LNCAP (cell line): ENCODE measurements around the gene JCAD.

Experiments used
- TF ChIP-seq, protein P1 (sequence below): fragments of 450-650 bp; IDR thresholded peaks from 2 replicates; pipeline ENCODE4 v1.5.1; 2017; ENCODE audit warnings: mild to moderate bottlenecking

The JCAD gene

DNA sequence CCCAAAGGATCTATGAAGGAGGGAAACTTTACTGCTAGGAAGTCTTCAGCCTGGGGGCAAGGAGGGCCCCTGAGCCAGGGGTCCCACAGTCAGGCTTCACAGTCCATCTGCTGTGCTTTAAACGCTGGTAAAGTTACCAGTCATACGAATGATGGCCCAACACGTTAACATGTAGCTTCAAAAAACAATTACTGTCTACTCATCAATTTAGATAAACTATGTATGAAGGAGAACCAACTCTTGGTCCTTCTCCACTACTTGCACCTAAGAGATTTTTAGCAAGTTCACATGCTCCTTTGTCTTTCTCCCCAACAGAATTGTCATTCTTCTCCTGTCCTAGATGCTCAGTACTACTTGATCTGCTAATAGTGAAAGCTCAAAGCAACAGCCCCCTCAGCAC lies 16.6 kb downstream of the JCAD start:
- TF ChIP-seq, protein P1, sequence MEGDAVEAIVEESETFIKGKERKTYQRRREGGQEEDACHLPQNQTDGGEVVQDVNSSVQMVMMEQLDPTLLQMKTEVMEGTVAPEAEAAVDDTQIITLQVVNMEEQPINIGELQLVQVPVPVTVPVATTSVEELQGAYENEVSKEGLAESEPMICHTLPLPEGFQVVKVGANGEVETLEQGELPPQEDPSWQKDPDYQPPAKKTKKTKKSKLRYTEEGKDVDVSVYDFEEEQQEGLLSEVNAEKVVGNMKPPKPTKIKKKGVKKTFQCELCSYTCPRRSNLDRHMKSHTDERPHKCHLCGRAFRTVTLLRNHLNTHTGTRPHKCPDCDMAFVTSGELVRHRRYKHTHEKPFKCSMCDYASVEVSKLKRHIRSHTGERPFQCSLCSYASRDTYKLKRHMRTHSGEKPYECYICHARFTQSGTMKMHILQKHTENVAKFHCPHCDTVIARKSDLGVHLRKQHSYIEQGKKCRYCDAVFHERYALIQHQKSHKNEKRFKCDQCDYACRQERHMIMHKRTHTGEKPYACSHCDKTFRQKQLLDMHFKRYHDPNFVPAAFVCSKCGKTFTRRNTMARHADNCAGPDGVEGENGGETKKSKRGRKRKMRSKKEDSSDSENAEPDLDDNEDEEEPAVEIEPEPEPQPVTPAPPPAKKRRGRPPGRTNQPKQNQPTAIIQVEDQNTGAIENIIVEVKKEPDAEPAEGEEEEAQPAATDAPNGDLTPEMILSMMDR: no peak

DNA sequence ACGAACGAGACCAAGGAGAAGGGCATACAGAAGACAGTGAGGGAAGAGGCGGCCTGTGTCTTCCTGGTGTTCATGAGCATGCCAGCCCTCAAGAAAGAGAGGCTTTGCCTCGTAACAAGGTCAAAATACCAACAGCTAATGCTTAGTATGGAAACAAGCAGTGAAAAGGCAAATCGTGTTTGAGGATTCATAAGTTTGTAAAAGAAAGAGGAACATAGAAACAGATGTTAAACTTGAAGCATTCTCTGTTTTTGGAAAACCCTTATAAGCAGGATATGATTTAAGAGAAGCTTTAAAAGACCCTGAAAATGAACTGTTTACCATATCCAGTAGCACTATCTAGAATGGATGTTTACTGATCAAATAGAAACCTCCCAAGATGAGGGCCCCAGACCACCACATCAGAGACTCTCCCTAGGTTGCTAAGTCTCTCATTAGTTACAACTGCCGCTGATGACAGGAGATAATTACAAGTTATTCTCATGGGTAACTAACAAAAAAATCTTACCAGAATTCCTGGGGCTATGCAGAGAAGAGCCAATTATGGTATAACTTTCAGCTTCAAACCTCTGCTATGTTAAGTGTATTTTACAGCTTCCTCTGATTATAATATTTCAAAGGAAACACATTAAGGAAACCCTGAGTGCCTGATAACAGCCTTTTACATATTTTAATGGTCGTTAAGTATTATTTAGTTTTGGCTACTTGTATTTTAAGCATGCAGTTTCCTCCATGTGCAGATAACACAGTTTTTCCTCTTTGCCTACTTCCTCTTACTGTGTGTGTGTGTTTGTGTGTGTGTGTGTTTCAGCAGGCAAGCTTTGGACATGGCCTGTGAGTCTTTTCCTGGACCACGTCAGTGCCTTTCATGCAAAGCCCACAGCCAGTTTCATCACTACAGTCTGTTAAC lies 17.9 kb downstream of the JCAD start:
- TF ChIP-seq, protein P1: no peak

DNA sequence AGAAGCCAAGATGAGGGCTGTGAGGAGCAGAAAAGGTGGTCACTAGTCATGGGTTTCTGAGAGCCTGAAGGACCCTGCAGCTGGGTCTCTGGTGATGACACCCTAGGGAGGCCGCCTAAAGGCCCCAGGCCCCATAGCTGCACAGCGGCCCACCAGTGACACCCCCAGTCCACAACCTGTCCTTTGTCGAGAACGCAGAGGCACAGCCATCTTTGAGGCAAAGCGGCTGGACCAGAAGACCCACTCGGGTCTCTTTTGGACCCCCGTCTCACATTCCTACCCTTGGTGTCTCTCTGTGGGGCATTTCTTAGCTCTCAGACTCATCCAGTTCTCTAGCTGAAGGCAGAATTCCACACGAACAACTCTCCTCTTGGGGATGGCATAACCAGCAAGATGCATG lies 18.8 kb downstream of the JCAD start:
- TF ChIP-seq, protein P1: no peak

DNA sequence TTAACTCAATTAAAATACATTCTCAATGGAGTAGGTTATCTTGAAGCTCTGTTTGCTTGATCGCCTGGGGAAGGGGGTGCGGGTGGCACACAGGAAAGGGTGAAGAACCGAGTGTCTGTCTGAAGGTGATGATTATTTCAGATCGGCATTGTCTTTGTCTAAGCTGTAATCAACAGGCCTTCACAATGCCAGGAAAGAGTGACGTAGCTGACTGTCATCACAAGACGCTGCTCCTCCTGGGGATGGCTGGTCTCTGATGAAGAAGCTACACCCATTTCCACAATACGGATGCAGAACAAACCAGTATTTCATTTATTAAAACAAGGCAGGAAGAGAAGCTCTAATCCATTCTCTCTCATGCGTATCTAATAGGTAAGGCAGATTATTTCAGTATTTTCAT lies 19.4 kb downstream of the JCAD start:
- TF ChIP-seq, protein P1: no peak

DNA sequence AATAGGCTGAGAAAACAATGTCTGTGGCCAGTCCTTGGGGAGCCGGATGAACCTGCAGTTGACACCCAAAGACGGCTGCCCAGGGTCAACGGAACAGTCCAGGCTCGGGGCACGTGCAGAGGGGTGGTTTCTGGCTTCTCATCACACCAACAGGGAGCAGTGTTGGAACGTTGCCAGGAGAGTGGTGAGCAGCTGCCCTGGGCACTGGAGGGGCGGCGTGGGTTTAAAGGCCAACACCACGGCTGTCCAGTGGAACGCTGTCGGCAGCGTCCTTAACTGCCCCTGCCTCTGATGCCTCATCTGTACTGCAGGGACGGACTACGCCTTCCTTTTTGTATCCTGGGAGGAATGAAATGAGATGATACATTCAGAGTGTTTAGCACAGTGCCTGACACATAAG lies 19.8 kb downstream of the JCAD start:
- TF ChIP-seq, protein P1: no peak

DNA sequence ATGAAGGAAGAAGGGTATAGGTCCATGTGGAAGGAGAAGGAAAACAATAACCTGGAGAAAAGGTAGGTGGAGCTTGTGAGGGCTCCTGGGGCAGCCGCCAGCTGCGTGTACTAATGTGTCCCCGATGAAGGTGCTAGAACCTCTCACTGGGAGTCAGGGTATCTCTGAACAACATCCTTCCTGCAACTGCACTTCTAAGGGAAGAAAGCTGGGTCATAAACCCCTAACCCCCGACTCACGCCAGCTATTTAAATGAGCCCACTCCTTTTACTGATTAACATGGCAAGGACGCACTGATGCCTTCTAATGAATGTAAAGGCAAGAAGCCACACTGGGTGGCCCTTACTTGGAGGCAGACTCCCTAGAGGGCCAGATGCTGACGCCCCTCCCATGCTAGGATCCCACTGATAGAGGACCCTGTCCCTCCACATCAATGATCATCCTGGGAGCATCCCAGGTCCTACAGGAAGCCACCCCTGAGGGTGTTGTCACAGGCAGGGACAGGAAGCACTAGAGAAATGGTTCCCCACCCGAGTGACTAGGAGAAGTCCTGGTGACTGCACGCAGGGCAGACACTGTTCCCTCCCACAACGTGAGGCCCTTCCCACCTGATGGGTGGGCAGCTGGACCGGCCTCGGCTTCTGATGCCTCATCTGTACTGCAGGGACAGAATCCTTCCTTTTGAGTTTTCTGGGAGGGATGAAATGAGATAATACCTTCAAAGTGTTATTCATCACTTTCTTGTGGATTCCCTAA lies 20.4 kb downstream of the JCAD start:
- TF ChIP-seq, protein P1: no peak

DNA sequence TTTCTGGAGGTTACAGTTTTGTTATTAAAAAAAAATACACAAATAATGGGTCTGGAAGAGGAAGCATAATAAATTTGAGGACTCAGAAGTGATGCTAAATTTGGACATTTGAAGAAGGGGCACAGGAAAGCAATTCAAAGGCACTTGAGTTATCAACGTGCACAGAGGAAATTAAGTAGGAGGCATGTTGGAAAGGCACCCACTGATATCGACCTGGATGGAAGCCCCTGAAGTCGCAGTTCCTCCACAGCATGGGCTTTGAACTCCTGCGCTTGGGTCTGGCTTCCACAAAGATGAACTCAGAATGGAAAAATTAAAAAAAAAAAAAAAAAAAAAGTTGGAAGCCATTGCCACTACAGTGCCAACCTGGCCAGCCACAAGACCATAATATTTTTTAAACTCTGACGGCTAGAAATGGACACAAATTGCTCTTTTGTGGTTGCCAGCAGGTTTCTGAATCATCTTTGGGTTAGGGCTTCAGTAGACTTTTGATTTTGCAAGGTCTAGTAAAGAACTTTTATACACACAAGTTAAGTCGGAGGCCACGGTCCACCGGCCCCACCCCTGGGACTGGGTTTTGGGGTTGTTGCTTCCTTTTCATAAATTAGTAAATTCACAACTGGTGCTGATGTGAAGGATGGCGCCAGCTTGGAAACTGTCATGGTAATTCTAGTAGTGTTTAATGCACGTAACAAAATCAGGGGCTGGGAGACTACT lies 21.6 kb downstream of the JCAD start:
- TF ChIP-seq, protein P1: no peak
